GM23338 (cell line): ENCODE measurements around the gene SCN1B. TPM values are rescaled to one million over a fixed set of nuclear protein-coding genes. Genes with fewer than 3 reads are reported as not detected.

Experiments used
- CREB1 ChIP-seq: fragments of 250-450 bp; sonication (Bioruptor Pico); IDR thresholded peaks from 2 replicates; pipeline ENCODE4 v1.5.0; 2020; ENCODE audit warnings: low read depth, mild to moderate bottlenecking, moderate library complexity
- ETS1 ChIP-seq: IDR thresholded peaks from 2 replicates; pipeline ENCODE4 v1.6.1; 2016; ENCODE audit warnings: antibody characterized with exemption
- JUNB ChIP-seq: IDR thresholded peaks from one replicate; pipeline ENCODE4 v1.6.1; 2016; ENCODE audit warnings: antibody characterized with exemption; ENCODE audit not compliant: unreplicated experiment
- NANOG ChIP-seq: IDR thresholded peaks from 2 replicates; pipeline ENCODE4 v1.6.1; 2016; ENCODE audit warnings: antibody characterized with exemption, borderline replicate concordance
- POLR2AphosphoS5 ChIP-seq: IDR thresholded peaks from 2 replicates; pipeline ENCODE4 v1.6.1; 2016; ENCODE audit warnings: antibody characterized with exemption, low read depth
- REST ChIP-seq: IDR thresholded peaks from one replicate; pipeline ENCODE4 v1.6.1; 2018; ENCODE audit warnings: antibody characterized with exemption; ENCODE audit not compliant: unreplicated experiment
- STAT1 ChIP-seq: IDR thresholded peaks from one replicate; pipeline ENCODE4 v1.6.1; 2016; ENCODE audit warnings: antibody characterized with exemption; ENCODE audit not compliant: unreplicated experiment
- ZNF114 ChIP-seq: fragments of 250-450 bp; sonication (Bioruptor Pico); IDR thresholded peaks from 2 replicates; pipeline ENCODE4 v1.5.0; 2020; ENCODE audit warnings: mild to moderate bottlenecking, moderate library complexity
- ZNF331 ChIP-seq: fragments of 250-450 bp; sonication (Bioruptor Pico); IDR thresholded peaks from 2 replicates; pipeline ENCODE4 v1.5.0; 2020; ENCODE audit warnings: low read depth, mild to moderate bottlenecking, moderate library complexity
- ZNF462 ChIP-seq: fragments of 250-450 bp; sonication (Bioruptor Pico); IDR thresholded peaks from 2 replicates; pipeline ENCODE4 v1.5.0; 2020; ENCODE audit warnings: mild to moderate bottlenecking, moderate library complexity
- polyA plus RNA-seq: library from polyadenylated mRNA; unstranded; fragments of >200 nt; fragmentation: Nextera tagmentation; extraction: Ambion mirVana; gene quantifications from 2 replicates; pipeline ENCODE4 v1.2.1, GENCODE V29; 2016
- total RNA-seq: library from RNA; depleted of rRNA; stranded (reverse); fragments of >200 nt; shearing (Covaris generic); gene quantifications from 2 replicates; pipeline ENCODE4 v1.2.3, GENCODE V29; 2014

Gene SCN1B
- total and polyA plus RNA-seq, 2 experiments from 2014 or later: 1.7 to 4.8 TPM

GRCh38 chr19:35081201-35081600, 50.9 kb downstream of the SCN1B start (continued):
- TF ChIP-seq ZNF462 (CRISPR knock-in tag): no peak
- no peak for TF ChIP-seq JUNB
- no peak for TF ChIP-seq ETS1
- no peak for TF ChIP-seq CREB1 (CRISPR knock-in tag)
- no peak for TF ChIP-seq NANOG
- TF ChIP-seq STAT1: no peak
- TF ChIP-seq ZNF114 (CRISPR knock-in tag): no peak
- TF ChIP-seq REST: no peak
- no peak for TF ChIP-seq ZNF331
- no peak for TF ChIP-seq POLR2AphosphoS5
